ENCODE measurements around the gene CRIP1. TPM values are rescaled to one million over a fixed set of nuclear protein-coding genes. Genes with fewer than 3 reads are reported as not detected.

Gene CRIP1
- total RNA-seq, 1 donor from 2014 or later: 12.2 TPM

DNA sequence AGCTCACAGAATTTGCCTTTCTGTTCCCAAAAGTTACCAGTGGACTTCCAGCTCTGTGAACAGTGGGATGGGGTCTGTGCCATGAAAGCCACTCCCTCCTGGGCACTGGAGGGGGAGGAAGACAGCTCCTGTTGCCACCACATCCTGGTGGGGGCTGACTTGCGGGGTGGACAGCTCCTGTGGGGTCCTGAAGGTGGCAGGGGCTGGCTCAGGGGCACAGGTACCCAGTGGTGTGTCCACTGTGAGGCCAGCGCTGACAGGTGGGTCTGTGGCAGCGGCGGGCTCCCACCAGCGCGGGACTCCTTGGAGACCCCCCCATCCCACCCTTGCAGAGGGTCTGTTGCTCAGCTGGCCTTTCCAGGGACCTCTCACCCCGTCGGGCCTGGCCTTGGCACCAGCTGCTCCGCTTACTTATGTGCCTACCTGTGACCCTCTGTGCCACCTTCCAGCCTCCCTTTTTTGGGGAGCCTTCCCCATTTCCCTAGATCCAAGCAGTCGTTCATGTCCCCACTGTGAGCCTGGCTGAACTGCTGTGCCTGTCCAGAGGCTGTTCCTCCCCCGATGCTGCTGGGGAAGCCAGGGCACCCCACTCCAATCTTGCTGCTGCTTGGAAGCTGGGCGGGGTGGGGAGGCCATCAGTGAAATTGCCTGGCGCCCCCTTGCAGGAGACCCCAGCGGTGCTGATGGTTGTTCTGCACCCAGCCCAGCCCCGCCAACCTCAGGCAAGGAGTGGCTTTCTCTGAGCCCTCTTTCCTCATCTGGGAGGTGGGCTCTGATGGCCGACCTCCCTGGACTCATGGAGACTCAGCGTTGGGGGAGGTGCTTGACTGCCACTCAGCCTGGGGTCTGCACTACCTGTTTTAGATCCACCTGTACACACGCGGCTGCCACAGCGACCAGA is 6.5 kb downstream of the CRIP1 start:
- DNase-seq (ENCODE audit: low read depth): no peak

DNA sequence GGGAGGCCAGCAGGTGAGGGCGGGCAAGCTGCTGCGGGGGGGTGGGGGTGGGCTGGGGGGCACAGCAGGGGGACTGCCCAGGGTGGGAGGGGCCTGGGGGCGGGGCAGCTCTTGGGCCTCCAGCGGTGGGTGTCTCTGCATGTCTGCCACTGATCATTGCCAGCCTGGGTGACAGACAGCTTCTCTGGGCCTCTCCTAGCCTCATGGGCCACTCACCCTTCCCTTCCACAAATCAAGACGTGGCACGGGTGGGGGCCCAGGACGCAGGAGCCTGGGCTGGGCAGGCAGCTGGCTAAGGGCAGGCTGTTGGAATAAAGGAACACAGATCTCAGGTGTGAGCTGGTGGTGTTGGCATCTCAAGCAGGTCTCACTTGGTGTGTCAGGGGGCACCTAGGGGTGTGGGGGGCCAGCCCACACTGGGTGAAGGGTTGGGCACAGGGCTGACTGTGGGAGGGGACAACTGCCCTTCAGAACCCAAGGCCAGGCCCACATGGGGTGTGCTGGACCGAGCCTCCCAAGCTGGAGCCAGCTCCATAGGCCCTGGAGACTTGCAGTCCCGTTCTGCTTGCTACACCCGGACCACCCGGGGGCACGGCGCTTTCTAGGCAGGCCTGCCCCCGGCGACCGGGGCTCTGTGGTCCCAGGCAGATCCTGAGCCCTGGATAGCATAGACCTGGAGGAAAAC is 7.4 kb downstream of the CRIP1 start:
- no peak for DNase-seq (ENCODE audit: low read depth)

DNA sequence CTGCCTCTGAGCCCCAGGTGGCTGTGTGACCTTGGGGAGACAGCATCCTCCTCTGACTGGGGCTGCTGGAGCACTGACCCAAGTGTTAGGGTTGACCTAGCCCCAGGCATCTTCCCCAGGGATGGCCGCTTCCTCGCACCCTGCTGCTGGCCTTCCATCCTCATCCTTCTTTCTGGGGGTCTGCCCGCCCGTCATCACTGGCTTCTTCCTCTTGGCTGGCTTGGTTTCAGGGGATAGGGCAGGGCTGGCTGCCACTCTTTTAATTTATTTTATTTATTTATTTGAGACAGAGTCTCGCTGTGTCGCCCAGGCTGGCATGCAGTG is 7.9 kb downstream of the CRIP1 start:
- DNase-seq (ENCODE audit: low read depth): no peak

DNA sequence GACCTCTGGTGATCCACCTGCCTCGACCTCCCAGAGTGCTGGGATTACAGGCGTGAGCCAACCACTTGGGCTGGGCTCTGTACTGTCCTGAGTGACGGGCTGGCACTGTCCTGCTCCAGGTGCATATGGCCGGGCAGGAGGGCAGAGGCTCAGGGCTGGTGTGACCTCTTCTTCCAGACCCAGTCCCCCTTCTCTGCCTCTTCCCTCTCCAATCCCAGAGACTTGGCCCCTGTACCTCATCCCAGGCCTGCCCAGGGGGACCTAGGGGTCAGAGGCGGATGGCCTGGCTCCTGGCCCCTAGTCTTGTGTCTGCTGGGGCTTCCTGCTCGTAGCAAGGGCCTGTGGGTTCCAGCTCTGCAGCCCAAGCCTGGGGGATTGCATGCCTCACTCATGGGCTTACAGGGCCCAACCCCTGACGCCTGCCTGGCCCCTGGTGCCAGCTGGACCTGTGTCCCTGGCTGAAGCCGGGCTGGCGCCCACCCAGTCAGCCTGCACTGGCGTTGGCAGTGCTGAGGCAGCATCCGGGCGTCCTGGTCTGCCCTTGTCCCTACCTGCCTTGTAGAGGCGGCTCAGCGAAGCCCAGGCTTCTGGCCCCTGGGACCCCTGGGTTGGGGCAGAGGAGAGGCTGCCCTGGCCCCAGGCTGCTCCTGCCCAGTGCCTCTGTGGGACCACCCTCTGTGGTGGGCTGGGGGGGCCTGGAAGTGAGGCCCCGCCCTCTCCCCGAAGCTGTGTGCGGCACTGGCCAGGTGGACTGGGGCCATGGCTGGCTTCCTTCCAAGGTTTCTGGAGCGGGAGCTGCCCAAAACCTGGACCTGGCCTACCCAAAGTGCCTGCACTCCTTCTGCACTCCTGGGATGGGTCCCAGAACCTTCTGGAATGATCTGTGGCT is 8.7 kb downstream of the CRIP1 start:
- DNase-seq (ENCODE audit: low read depth): no peak

DNA sequence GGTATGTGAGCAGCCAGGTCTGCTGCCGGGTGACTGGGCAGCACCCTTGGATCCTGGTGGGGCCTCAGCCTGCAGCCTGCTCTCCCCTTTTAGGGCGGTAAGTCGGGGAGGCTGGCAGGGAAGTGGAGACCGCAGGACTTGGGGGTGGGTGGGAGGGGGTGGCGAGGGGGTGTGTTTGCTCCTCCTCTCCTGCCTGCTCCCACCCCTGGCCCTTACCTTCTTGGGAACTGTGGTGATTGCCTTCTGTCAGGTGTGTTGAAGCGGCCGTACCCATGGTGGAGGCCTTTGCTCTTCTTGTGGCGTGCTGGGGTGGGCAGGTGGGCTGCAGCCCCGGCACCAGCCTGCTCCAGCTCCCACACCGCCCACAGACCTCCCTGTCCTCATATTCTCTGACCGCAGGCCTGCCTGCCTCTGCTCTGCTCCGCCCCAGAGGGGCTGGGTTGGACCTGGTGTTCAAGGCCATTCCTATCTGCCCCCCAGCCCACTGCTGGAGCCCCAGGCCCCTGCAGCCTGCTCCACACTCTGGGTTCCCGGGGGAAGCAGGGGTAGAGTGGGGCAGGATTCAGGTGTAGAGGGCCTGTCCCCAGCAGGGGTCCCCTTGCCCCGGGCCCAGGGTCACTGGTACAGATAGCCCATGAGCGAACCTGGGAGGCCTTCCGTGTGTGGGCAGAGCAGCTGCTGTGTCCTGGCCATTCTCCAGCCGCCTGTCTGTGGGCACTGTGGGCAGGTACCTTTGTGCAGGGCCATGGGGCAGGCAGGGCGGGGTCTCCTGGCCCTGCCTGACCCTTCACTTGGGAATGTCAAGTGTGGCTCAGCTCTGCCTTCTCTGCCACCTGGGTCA is 9.5 kb downstream of the CRIP1 start:
- no peak for DNase-seq (ENCODE audit: low read depth)

DNA sequence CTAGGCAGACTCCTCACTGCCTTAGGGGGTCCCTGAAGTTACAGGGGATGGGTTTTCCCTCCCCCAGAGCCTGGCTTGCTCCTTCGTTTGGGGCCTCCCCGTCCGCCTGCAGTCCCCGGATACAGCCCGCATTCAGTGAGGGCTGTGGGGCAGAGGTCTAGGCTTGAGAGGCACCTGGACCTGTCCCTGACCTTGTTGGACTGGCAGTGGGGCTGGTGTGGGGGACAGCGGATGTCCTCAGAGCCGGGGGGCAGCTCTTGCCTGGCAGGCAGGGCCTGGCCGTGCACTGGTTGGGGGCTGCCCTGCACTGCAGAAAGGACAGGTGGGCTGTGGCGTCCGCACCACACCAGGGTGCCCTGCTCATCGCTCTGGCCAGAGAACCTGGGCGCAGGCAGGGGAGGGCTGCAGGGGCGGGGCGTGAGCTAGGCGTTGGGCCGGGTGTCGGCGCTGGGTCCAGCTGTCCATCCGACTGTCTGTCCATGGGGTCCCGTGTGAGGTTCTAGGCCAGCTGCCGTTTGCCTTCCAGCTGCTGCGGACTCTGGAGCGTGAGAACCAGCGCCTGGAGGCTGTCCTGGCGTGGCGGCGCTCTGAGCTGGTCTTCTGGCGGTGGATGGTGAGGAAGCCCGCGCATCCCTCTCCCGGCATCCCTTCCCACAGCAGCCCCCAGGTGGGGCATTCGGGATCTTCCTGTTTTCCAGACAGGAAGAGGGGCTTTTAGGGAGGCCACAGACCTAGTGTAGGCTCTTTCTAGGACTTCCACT is 10.3 kb downstream of the CRIP1 start:
- DNase-seq (ENCODE audit: low read depth): no peak

DNA sequence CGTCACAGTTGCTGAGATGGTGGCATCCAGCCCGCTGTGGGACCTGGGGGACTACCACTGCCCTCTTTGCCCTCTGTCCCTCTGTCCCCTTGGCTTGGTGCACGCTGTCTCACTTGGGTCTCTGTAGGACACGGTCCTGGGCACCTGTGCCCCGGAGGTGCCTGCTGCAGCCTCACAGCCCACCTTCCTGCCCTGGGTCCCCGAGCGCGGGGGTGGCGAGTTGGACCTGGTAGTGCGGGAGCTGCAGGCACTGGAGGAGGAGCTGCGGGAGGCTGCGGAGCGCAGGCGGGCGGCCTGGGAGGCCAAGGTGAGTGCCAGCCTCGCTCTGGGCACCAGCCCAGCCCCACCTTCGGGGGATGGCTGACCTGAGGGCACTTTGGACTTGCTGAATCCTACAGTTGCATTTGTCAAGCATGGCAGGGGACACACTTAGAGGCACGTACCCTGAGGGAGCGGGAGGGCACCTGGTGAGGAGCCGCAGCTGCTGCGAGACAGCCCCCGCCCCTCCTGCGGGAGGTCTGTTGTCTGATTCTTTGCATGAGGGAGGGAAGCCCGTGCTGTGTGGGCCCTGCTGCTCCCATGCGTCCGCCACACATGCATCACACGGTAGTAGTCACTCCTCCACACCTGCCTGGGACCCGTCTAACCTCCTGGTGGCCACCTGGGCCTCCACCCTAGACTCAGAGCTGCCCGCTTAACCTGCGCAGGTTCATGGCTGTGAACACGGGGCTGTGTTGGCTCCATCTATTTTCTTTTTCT is 11.2 kb downstream of the CRIP1 start:
- DNase-seq (ENCODE audit: low read depth): no peak

DNA sequence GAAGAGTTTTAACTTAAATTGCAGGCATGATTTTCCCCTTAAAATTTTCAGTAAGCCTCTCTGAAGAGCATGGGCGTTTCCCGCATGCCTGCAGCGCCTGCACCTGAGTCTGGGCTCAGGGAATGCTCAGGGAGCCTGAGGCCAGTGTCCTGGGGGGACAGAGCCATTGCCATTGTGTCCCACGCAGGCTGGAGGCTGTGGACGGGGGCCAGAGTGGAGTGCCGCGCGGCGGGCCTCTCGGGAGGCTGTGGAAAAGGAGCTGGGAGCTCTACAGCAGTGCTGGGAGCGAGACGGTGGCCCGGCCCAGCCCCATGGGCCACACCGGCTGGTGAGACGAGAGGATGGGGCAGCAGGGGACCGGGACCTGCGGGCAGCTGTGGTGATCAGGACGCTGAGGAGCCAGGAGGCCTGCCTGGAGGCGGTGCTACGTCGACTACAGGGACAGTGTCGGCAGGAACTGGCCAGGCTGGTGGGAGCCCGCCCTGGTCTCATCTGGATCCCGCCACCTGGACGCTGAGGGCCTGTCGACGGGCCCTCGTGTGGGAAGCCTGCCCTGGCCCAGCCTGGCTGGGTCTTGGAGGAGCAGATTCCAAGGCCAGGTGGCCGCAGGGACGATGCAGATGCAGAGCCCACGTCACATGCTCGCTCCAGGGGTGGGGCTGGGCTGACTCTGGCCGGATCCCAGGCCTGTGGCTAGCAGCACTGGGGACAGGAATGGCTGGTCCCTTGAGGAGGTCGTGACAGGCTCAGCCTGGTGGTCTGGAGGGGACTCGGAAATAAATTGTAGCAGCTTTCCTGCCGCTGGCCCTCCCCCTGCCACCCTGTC is 12.0 kb downstream of the CRIP1 start:
- DNase-seq (ENCODE audit: low read depth): no peak

DNA sequence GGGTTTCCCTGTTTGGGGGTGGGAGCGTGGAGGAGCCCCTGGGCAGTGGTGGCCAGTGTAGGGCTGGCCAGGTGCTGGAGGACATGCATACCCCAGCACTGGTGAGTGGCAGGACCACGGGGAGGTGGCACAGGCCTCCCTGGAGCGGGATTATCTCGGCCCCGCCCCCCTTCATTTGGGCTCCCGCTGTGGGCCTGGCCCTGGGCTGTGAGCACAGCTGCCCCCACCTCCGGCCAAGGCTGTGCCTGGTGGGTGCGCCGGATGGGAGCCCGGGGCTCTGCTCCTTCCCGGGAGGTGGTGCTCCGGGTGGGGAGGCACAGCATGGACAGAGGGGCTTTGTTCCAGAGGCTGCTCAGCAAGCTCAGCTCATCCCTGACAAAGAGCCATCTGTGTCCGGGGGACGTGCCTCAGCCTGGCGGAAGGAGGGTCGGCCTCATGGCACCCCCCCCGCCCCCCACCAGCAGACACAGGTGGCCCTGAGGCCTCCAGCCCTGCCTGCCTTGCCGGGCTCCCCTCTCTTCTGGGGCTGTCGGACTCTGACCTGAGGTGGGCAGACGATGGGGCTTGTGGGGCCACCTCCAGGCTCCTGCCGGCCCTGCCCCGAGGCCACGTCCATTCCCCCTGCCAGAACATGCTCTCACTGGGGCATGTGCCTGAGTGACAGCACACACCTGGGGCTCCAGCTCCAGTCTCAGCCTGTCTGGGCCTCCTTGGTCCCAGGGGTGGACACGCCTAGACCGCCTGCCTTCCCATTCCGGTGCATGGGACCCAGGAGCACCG is 12.8 kb downstream of the CRIP1 start:
- DNase-seq (ENCODE audit: low read depth): no peak

DNA sequence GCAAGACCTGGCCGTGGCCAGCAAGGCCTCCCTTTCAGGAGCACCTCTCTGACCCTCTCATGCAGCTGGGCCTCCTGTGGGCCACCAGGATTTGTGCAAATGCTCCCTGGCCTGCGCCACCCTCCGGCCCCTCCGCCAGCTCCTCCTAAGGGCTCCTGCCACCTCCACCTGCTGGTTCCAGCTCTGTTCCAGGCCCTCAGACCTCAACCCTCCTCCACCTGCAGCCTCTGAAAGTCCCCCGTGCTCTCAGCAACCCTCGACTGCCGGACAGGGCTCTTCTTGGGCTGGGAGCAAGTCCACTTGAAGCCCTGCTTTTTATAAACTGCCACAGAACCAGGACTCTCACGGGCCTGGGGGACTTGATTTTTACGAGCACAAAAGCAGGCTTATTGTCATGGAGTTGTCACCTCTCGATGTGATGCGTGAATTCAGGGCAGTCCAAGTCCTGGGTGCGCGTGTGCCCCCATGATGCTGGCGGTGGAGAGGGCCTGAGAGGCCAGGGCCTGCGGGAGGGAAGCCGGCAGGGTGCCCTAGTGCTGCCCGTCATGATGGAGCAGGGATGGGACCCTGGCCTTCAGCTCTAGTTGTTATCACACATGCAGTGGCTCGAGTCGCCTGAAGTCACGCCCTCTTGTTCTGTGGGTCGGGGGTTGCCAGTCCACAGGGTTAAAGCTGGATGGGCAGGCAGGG is 13.5 kb downstream of the CRIP1 start:
- no peak for DNase-seq (ENCODE audit: low read depth)

DNA sequence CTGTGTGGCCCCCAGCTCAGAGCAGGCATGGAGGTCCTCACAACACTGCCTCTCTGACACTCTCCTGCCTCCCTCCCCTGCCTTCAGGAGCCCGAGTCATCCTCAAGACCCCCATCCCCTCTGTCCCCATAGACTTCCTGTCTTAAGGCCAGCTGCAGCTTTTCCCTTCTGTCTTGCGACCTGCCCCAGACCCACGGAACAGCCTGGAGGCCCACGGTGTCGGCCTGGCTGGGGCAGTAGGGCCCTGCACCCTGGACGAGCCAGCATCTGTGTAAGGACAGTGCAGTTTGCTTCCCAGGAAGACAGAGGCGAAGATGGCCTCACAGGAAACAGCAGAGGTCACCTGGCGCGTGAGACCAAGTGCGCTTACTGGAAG is 14.0 kb downstream of the CRIP1 start:
- no peak for DNase-seq (ENCODE audit: low read depth)

DNA sequence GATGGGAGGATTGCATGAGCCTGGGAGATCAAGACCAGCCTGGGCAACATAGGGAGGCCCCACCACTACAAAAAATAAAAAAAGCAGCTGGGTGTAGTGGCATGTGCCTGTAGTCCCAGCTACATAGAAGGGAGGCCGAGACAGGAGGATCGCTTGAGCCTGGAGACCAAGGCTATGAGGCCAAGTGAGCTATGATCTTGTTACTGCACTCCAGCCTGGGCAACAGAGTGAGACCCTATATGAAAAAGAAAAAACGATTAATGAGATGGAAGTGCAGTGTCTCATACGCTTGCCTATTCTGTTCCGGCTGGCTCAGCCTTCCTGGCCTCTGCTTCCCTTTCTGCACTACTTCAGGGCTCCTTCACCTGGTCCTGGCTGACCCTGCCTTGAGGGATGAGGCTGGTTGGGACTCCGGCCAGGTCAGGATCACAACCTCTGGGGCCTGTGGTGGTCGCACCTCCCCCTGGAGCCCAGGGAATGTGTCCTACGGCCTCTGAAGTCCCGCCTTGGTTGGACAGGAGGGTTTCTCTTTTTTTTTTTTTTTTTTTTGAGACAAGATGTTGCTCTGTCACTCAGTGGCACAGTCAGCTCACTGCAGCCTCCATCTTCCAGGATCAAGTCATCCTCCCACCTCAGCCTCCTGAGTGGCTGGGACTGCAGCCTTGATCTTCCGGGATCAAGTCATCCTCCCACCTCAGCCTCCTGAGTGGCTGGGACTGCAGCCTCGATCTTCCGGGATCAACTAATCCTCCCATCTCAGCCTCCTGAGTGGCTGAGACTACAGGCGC is 15.0 kb downstream of the CRIP1 start:
- no peak for DNase-seq (ENCODE audit: low read depth)

DNA sequence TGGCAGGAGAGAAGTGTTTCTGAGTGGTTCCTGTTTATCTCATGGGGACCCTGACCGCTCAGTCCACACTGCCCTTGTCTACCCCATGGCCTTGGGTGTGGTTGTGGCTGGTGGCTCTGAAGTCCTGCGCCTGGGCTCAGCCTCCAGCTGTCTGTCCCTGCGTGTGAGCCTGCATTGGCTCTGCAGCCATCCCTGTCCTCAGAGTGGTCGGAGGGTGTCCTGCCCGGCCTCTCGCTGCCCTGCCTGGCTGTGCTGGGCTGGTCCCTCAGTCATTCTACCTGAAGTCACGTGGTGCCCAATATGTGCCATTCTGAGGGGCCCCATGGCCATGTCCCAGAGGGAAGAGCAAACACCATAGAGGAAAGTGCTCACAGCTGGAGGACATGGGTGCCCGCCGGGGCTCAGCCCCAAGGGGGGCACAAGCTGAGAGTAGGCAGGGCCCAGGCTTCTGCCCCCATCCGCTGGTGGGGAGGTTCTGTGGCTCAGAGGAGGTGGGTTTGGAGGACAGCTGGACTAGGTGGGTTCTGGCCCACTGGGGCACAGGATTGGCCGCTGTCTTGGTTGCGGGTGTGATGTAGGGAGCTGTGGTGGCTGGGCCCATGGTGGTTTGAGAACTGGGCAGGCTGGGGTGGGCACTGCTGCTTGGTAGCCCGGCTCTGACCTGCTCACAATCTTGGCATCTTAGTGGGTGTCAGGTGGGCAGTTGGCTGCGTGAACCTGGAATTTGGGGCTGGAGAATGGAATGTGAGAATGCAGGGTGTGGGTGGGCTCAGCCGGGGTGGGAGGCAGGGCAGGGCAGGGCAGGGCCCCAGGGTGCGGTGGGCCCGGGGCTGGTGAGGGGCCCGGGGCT is 16.0 kb downstream of the CRIP1 start:
- no peak for DNase-seq (ENCODE audit: low read depth)

DNA sequence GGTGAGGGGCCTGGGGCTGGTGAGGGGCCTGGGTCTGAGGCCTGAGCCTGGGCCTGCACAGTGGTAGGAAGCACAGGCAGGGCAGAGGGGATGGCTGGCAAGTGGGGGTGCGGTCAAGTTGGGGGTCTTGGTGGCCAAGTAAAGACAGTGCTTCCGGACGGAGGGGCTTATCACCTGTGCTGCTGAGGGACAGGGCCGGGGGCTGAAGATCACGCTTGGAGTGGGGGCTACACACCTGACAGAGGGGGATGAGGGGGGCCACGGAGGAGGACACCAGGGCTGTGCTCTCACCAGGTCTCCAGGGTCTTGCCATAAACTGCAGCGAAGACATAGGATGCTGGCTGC is 16.6 kb downstream of the CRIP1 start:
- DNase-seq (ENCODE audit: low read depth): no peak

DNA sequence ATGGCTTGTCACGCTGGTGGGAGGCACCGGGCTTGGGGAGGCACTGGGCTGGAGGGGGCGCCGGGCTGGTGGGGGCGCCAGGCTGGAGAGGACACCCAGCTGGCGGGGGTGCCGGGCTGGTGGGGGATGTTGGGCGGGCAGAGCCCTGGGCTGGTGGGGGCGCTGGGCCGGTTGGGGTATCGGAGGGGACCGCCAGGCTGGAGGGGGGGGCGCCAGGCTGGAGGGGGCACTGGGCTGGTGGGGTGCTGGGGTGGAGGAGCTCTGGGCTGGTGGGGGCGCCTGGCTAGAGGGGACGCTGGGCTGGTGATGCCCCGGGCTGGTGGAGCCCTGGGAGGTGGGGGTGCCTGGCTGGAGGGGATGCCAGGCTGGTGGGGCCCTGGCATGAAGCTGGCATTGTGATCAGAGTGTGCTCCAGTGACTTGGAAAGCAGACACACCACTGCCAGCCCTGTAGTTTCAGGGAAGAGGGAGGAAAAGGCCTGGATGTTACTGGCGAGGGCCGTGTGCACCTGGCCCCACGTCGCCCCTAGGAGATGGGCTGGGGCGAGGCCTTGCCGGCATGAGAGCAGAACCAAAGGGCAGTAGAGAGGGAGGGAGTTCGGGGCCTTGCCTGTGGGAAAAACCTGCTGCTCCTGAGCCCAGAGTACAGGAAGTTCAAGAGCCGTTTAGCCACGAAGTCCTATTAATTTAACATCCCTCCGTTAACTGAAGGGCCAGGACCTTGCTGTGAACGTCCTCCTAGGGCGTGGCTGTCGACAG is 17.4 kb downstream of the CRIP1 start:
- no peak for DNase-seq (ENCODE audit: low read depth)
